Osteoblast (primary cell): ENCODE results near the gene SUCLA2. TPM values are rescaled to one million over a fixed set of nuclear protein-coding genes. Genes with fewer than 3 reads are reported as not detected.

Experiments used
- DNase-seq: peaks from one replicate; pipeline ENCODE4 v3.0.0; 2011; ENCODE audit warnings: low spot score, mixed read lengths; ENCODE audit not compliant: insufficient read length; ENCODE audit errors: missing footprints
- H2AFZ ChIP-seq: 2 replicates; pipeline ENCODE4 v1.6.0; 2011; ENCODE audit warnings: mild to moderate bottlenecking, low read length
- H3K27ac ChIP-seq: 2 replicates; pipeline ENCODE4 v1.5.1; 2011; ENCODE audit warnings: mild to moderate bottlenecking, low read depth, low read length, moderate library complexity
- H3K27me3 ChIP-seq: 2 replicates; pipeline ENCODE4 v1.6.0; 2012; ENCODE audit warnings: mild to moderate bottlenecking, control low read depth, inconsistent platforms, low read length, moderate library complexity; ENCODE audit not compliant: insufficient read depth
- H3K36me3 ChIP-seq: 2 replicates; pipeline ENCODE4 v1.5.1; 2011; ENCODE audit warnings: mild to moderate bottlenecking, low read length, control low read depth, moderate library complexity; ENCODE audit not compliant: insufficient read depth
- H3K4me1 ChIP-seq: 2 replicates; pipeline ENCODE4 v1.5.1; 2011; ENCODE audit warnings: mild to moderate bottlenecking, low read length, control low read depth, moderate library complexity; ENCODE audit not compliant: insufficient read depth
- H3K4me2 ChIP-seq: 2 replicates; pipeline ENCODE4 v1.6.0; 2011; ENCODE audit warnings: mild to moderate bottlenecking, low read length; ENCODE audit not compliant: insufficient read depth
- H3K4me3 ChIP-seq: fragments of 200-600 bp; sonication (generic); 3 replicates; pipeline ENCODE4 v1.5.1; 2012; ENCODE audit warnings: mild to moderate bottlenecking, low read length, inconsistent platforms; ENCODE audit not compliant: insufficient read depth
- H3K79me2 ChIP-seq: 2 replicates; pipeline ENCODE4 v1.6.0; 2012; ENCODE audit warnings: mild to moderate bottlenecking, low read length, control low read depth, inconsistent platforms; ENCODE audit not compliant: insufficient read depth
- H3K9me3 ChIP-seq: 2 replicates; pipeline ENCODE4 v1.5.1; 2011; ENCODE audit warnings: low read depth, low read length, control low read depth
- H4K20me1 ChIP-seq: 2 replicates; pipeline ENCODE4 v1.6.0; 2012; ENCODE audit warnings: mild to moderate bottlenecking, low read length, control low read depth; ENCODE audit not compliant: insufficient read depth
- CTCF ChIP-seq: IDR thresholded peaks from 2 replicates; pipeline ENCODE4 v1.5.1; 2011; ENCODE audit warnings: mild to moderate bottlenecking, low read depth, low read length, moderate library complexity; ENCODE audit errors: extremely low read depth
- total RNA-seq: library from RNA; depleted of rRNA; stranded (reverse); fragments of >200 nt; gene quantifications from 2 replicates; pipeline ENCODE4 v1.2.3, GENCODE V29; 2012

The SUCLA2 gene
- 36.6 and 45.4 TPM in 2 replicates for total RNA-seq

GRCh38 chr13:48001114-48001881, at the start of gene SUCLA2:
Gene SUCLA2, minus strand, starts transcription at chr13:48001273. Its CDS starts 4 bp downstream, at chr13:48001269.
- no peaks in the 10 kb centered on the region for H3K9me3 ChIP-seq
- no peaks in the 10 kb centered on the region for H4K20me1 ChIP-seq
- H2AFZ ChIP-seq = peak within 1 kb of the TSS; percentile 99
- DNase-seq = peak; percentile 99
- H3K27me3 ChIP-seq = no peaks in the 10 kb centered on the region
- H3K36me3 ChIP-seq = no peaks in the 10 kb centered on the region
- peaks cover 12% of the 10 kb centered on the region for H3K4me1 ChIP-seq
- no peak for TF ChIP-seq CTCF
- H3K4me3 ChIP-seq = peak within 1 kb of the TSS; percentile 99
- peak within 1 kb of the TSS; percentile 86 for H3K27ac ChIP-seq
- H3K4me2 ChIP-seq = peak within 1 kb of the TSS; percentile 93
- peaks cover 48% of the 10 kb centered on the region for H3K79me2 ChIP-seq

- TF ChIP-seq CTCF = no peak
- H3K9me3 ChIP-seq = no peaks in the 10 kb centered on the region
- H3K79me2 ChIP-seq = no peaks in the 10 kb centered on the region
- H3K27ac ChIP-seq = no peak overlapping the region
- no peaks in the 10 kb centered on the region for H4K20me1 ChIP-seq
- DNase-seq = no peak
- H3K4me3 ChIP-seq = no peak overlapping the region
- H2AFZ ChIP-seq = no peak overlapping the region
- H3K27me3 ChIP-seq = no peaks in the 10 kb centered on the region
- H3K4me2 ChIP-seq = no peak overlapping the region
- H3K36me3 ChIP-seq = peaks cover 52% of the 10 kb centered on the region
- H3K4me1 ChIP-seq = no peaks in the 10 kb centered on the region
Measured at GRCh38 chr13:48050550-48050949, 49.5 kb upstream of the SUCLA2 start.

GRCh38 chr13:48043789-48044503, 42.9 kb upstream of the SUCLA2 start:
- peaks cover 23% of the 10 kb centered on the region for H3K36me3 ChIP-seq
- H3K4me1 ChIP-seq = peaks cover 19% of the 10 kb centered on the region
- peak overlapping the region; percentile 54 for H3K27ac ChIP-seq
- DNase-seq = peak; percentile 91
- H3K9me3 ChIP-seq = no peaks in the 10 kb centered on the region
- H3K4me3 ChIP-seq = no peak overlapping the region
- H4K20me1 ChIP-seq = no peaks in the 10 kb centered on the region
- no peak for TF ChIP-seq CTCF
- no peaks in the 10 kb centered on the region for H3K27me3 ChIP-seq
- no peak overlapping the region for H2AFZ ChIP-seq
- H3K79me2 ChIP-seq = peaks cover 4% of the 10 kb centered on the region
- H3K4me2 ChIP-seq = peak overlapping the region; percentile 54

- Histone ChIP-seq H3K9me3 (no peaks in the 10 kb centered on the region), H3K4me1 (peaks cover 27% of the 10 kb centered on the region), H2AFZ (no peak overlapping the region), H3K27me3 (no peaks in the 10 kb centered on the region), H3K36me3 (peaks cover 13% of the 10 kb centered on the region), H3K27ac (peak overlapping the region; percentile 54), H3K79me2 (peaks cover 10% of the 10 kb centered on the region), H3K4me3 (no peak overlapping the region), H3K4me2 (no peak overlapping the region), H4K20me1 (no peaks in the 10 kb centered on the region)
- TF ChIP-seq CTCF = no peak
- DNase-seq = no peak
Measured at GRCh38 chr13:48042894-48043293, 41.8 kb upstream of the SUCLA2 start.
